Adipose tissue (tissue), 3 donors: ENCODE measurements around the gene SDE2. TPM values are rescaled to one million over a fixed set of nuclear protein-coding genes. Genes with fewer than 3 reads are reported as not detected.
"Not testable (repeated sequence)": the region's sequence is repeated elsewhere in the genome, so short reads cannot be mapped to it uniquely, and the experiment has no call there.

ENCODE experiments used
- H3K27ac ChIP-seq: one replicate; pipeline ENCODE4 v1.5.1; 2013; ENCODE audit warnings: low read depth, low read length
- WGBS, 3 donors: extraction: QIAGEN DNeasy Blood & Tissue Kit; methylation state at CpG; one replicate each; pipeline ENCODE4 v1.1.7; 2013; 5-methylcytosine and 5-hydroxymethylcytosine counted together
- polyA plus RNA-seq, 3 donors: library from polyadenylated mRNA; stranded (reverse); fragments of 200-250 nt; gene quantifications; one replicate each; pipeline ENCODE4 v1.2.3, GENCODE V29; 2013
- donor health status: healthy with polysubstance abuse.
- donor health status: Bipolar disorder and iron deficiency.
- donor health status: healthy.

SDE2 gene
- polyA plus RNA-seq, 3 donors = 5.1 to 13.6 (median 13.0) TPM

DNA sequence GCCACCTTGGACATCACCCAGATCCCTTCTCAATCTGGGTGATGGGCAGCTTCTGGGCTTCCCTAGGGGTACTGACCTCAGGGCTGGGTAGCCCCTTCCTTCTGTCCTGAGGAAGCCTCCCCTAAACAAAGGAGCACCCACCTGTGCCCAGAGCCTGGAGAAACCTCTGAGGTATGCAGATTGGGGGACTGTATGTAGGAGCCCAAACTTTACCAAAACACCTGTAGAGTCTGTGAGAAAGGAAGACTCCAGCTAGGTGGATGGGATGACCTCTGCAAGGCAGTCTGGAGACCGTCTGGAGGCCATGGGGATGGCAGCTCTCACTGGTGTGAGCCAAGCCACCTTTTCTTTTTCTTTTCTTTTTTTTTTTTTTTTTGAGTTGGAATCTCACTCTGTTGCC is 44.4 kb downstream of the SDE2 start:
- H3K27ac ChIP-seq = no peak overlapping the region
- WGBS, 3 donors = 73 to 87% (median 85%) methylated on average over 1 of the region's 1 CpG

DNA sequence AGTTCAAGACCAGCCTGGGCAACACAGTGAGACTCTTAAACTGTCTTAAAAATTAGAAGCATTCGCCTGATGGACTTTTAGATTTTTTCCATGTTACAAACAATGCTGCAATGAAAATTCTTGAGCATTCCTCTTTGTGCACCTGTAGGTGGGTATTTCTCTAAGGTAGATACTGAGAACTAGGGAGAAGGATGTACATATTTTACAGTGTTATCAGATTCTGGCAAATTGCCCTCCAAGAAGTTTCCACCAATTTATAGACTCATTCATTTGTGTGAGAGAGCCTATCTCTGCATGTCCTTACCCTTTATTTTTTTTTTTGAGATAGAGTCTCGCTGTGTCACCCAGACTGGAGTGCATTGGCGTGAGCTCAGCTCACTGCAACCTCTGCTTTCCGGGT is 45.8 kb downstream of the SDE2 start:
- 90 to 94% (median 90%) methylated on average over 4 of the region's 4 CpGs for WGBS, 3 donors
- no peak overlapping the region for H3K27ac ChIP-seq

DNA sequence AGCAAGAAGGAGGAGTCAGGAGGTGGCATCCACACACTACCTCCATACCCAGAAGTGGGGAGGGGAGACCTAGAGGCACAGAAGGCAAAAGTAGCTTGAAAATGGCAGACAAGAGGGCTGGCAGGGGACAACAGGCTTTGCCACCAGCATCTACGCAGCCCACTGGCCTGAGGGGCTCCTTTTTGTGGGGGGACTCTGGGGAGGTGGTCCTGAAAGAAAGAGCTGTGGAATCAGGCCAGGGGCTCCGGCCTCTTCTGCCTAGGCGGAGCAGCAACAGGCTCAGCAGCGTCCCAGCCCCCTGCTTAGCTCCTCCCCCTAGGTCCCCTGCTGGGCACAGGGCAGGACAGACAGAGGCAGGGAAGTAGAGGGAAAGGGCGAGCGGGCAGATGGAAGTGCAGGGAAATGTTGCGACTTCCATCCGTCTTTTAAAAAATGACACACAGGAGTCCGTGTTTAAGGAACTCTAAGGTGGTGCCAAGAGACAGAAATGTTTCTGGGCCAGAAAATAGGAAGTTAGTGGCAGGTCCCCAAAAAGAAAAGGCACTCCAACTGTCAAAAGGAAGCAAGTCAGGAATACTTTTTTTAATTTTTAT is 48.1 kb downstream of the SDE2 start:
- 42 to 62% (median 51%) methylated on average over 9 of the region's 9 CpGs for WGBS, 3 donors
- H3K27ac ChIP-seq = no peak overlapping the region

DNA sequence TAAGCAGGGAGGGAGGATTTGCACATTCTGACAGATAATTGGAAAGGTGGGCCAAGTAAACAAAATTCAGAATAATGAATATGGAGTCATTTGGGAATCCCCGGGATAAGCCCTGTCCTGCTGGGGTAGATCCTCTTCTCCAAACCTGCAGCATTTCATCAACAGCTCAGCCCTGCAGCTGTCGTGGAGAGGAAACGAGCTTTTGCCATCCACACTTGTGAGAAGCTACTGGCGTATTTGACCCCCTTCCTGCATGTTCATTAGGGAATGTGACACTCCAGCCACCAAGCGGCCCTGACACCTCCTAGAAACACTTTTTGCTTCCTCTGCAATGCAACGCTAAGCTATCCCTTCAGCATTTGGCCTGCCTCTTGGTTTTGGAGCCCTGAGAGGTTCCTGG is 50.1 kb downstream of the SDE2 start:
- 53 to 66% (median 60%) methylated on average over 6 of the region's 6 CpGs for whole genome bisulfite sequencing, 3 donors
- H3K27ac ChIP-seq = no peak overlapping the region

DNA sequence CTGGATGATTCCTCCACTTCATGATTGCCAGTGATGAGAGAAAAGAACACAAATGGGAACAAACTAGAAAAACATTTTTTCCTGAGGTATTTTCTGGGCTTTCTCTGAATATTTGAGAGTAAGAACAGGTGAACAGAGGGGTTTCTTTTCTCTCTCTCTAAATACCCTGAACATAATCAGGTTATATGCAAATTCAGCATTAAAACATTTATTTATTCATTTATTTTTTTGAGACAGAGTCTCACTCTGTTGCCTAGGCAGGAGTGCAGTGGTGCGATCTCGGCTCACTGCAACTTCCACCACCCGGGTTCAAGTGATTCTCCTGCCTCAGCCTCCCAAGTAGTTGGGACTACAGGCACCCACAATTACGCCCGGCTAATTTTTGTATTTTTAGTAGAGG is 52.3 kb downstream of the SDE2 start:
- WGBS, 3 donors = 89 to 96% (median 93%) methylated on average over 5 of the region's 5 CpGs
- no peak overlapping the region for H3K27ac ChIP-seq

DNA sequence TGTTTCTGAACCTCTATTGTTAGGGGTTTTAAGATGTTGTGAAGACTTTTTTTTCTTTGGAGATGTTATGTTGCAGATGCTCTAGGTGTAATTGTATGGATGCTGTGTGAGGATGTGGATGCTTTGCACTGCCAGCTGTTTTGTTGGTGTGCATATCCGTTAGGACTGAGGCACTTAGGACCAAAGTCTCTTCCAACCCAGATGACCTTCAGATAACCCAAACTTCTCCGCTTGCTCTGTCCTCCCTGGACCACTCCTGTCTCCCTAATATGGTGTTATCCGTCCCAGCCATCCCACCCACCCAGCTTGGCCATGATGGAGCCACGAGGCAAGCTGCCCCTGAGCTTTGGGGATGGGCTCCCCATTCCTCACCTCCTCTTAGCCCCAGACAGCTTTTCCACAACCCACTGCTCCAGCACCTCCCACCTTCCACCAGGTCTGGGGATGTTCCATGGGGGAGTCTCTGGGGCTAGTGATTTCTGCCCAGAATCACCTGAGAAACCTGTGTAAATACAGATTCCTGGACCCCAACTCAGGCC is 53.0 kb downstream of the SDE2 start:
- WGBS, 3 donors = 65 to 84% (median 77%) methylated on average over 4 of the region's 4 CpGs
- H3K27ac ChIP-seq = no peak overlapping the region

DNA sequence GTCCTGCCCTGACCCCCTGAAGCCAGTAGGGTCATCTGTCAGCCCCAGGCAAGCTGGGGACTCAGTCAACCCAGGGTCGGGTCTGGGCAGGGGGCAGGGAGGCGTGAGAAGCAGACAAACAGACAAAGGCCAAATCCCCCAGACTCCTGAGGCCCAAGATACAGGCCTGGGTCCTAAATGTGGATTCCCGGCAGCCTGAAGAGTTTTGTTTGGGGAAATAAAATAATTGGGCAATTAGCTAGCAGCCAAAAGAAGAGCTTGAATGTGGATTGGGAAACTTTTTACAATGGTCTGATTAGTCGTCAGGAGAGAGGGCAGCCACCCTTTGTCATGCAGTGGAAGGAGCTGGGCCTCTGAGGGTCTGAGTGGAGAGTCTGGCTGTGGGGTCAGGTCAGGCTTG is 53.6 kb downstream of the SDE2 start:
- WGBS, 3 donors = 66 to 85% (median 67%) methylated on average over 4 of the region's 4 CpGs
- no peak overlapping the region for H3K27ac ChIP-seq

DNA sequence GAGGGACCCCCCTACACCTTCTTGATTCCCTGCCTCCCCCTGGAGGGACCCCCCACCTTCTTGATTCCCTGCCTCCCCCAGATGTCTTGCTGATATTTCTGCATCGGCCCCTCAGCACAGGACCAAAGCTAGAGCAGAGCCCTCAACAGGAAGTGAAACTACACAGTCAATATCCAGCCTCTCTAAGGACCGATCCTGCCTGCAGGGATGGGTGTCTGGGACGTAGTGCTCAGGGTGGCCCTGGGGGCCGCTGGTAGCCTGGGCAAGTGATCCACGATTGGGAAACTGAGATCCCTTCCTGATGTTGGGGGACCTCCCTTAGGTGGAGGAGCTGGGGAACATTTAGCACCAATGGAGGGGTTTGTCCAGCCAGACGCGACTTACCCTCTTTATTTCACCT is 54.2 kb downstream of the SDE2 start:
- WGBS, 3 donors = 63 to 77% (median 69%) methylated on average over 7 of the region's 7 CpGs
- H3K27ac ChIP-seq = no peak overlapping the region

DNA sequence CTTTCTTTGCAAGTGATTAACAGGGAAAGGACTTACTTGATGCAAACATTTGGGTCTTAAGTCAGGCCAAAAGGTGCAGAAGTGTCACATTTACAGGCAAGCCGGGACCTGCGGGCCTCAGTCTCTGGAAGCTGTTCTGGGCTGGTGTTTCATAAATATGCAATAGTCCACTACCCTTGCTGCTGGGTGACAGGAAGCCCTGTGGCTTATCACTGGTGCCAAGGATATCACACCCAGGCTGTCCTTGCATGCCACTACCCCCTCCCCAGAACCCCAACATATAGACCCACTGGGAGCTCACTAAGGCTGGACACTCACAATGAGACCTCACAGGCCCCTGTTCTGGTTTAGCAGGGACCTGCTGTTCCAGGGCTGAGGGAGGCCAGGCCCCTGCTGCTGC is 54.8 kb downstream of the SDE2 start:
- WGBS, 3 donors = 72 to 91% (median 73%) methylated on average over 2 of the region's 2 CpGs
- no peak overlapping the region for H3K27ac ChIP-seq

DNA sequence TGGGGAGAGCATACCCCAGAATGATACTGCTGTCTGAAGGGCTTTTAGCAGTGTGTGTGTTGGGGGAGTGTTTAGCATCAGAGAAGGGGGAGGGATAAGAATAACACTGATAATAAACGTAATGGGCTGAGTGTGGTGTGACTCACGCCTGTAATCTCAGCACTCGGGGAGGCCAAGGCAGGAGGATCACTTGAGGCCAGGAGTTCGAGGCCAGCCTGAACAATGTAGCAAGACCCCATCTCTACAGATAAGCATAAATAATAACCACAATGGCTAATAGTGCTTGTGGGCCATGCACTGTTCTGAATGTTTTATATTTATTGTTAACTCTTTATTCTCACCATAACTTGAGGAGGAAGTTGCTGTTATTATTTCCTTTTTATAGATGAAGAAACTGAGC is 55.6 kb downstream of the SDE2 start:
- 88 to 95% (median 90%) methylated on average over 4 of the region's 4 CpGs for WGBS, 3 donors
- no peak overlapping the region for H3K27ac ChIP-seq

DNA sequence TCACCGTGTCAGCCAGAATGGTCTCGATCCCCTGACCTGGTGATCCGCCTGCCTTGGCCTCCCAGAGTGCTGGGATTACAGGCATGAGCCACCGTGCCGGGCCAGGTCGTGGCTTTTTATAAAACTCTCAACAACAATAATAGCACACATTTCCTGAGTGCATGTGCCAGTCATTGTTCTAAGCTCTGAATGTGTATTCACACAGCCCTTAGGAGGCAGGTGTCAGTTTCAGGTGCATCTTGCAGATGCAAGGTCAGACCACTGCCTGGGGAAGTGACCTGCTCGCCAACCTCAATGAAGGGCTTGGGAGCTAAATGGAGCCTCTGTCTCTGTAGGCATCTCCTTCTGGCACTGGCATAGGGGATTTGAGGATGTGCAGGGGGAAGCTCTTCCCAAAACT is 56.6 kb downstream of the SDE2 start:
- 52 to 79% (median 61%) methylated on average over 7 of the region's 7 CpGs for WGBS, 3 donors
- no peak overlapping the region for H3K27ac ChIP-seq

DNA sequence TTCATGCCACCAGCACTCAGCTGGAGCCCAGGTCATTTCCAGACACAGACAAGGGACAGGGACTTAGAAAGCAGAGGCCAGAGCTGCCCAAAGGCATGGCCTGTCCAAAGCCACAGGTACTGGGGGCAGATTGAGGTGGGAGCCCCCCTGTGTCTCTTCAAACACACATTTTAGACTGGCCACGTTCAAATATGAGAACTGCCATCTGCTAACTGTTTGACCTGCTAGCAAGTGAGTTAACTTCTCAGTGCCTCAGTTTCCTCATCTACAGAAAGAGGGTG is 57.3 kb downstream of the SDE2 start:
- WGBS, 3 donors = 35 to 71% (median 44%) methylated on average over 1 of the region's 1 CpG
- H3K27ac ChIP-seq = no peak overlapping the region

DNA sequence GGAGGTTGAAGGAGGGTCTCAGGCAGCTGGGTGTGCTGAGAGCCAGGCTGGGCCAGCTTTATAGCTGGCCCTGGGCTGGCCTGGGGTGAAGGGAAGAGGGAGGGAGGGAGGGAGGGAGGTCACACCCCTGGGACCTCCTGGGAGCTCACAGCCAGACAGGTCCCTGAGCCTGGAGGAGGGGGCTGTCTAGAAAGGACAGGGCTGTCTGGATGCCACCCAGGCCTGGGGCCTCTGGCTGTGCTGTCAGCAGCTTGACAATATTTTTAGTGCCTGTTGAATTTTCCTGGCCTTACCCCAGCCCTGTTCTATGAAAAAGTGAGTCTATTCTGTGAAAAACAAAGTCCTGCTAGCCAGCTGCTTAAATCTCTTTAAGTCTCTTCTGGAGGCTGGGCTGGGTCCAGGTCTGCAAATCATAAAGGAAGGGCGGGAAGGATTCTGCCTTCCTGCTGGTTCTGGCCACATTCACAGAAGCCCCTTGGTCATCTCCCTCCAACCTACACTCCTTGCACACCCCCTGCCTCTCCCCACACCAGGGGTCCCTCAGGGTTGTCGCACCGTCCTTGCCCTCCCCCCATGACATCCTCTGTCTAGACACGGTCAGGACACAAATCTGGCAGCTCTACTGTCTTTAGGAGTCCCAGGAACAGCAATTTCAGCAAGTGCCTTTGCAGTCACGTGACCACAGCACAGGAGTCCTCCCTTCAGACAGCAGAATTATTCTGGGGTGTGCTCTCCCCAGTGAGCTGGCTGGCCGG is 57.8 kb downstream of the SDE2 start, which contains the start of gene LEFTY2:
Gene LEFTY2 (minus strand): TSS at position 34 of the 755 bp plus-strand sequence. CDS start 80 bp downstream, outside the sequence.
- no peak within 1 kb of the TSS for H3K27ac ChIP-seq
- WGBS, 3 donors = 48 to 77% (median 57%) methylated on average over 6 of the region's 6 CpGs

DNA sequence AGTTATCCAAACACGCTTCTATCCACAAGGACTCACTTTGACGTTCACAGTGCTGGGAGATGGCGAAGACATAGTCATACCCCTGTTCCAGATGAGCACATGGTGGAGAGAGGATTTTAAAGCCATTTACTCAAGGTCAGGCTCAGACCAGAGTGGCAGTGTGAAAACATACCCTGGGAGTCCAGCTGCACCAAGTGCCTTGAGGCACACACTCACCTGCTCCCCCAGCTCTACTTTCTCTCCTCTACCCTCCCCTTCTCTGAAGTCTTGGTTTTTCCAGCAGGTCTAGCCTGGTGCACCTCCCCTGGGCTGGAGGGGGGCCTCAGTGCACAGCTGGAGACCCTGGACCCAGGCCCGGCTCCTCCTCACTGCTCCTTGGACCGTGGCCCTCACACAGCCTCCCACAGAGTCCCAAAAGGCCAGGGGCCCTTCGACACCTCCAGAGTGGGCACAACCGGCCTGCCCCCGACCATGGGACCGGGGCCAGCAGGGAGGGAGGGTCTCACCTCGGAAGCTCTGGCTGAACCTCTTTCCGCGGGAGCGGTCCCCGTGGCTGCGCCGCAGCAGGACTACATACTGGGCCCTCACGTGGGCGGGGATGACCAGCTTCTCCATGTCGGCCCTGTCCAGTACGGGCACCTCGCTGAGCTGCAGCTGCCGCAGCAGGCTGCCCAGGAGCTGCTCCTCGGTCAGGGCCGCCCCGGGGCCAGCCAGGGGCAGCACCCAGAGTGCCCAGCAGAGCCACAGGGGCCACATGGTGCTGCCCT is 58.6 kb downstream of the SDE2 start:
- WGBS, 3 donors = 71 to 92% (median 82%) methylated on average over 24 to 25 of the region's 25 CpGs
- H3K27ac ChIP-seq = no peak overlapping the region

DNA sequence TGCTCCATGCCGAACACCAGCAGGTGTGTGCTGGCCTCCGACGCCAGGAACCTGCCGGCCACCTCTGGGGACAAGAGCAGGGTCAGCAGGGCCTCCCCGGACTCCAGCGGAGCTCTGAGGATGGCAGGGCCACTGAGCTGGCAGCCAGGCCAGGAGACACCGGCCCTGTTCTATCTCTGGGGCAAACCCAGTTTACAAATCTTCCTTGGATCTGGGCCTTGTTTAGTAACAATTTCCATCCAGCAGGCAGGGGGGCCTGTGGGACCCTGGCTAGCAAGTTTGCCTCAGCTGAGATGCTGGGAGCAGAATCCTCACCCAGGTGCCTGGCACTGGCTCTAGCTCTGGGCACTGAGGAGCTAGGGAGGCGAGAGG is 59.2 kb downstream of the SDE2 start:
- 64 to 86% (median 81%) methylated on average over 7 to 8 of the region's 8 CpGs for WGBS, 3 donors

DNA sequence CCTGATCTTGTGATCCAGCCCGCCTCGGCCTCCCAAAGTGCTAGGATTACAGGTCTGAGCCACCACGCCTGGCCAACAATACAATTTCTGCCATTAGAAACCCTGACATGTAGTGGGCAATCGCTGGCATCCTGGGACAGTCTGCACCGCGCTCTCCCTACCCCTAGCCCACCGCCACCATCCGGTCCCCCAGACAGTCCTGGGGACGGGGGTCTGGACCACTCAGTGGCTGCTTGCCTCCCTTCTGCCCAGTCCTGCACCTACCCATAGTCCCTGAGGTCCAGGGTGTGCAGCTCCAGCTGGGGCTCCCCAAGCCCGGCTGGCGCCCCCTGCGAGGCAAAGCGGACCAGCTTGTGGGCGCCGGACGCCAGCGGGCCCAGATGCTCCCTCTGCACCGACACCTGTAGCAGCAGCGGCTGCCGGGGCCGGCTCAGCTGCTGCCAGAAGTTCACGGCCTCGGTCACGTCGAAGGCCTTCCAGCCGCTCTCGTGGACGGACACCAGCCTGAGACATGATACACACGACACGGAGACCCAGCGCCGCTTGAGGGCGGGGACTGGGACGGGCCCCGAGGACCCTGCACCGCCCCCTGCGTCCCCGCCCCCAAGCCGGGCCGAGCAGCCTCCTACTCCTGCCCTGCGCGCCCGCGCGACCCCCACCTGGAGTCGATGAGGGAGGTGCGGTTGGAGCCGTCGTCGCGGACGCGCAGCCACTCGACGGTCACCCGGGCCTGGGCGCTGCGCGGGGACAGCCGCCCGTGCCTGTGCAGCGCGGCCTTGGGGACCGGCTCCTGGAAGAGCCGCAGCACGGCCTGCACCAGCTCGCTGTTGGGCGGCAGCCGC is 59.8 kb downstream of the SDE2 start:
- WGBS, 3 donors = 49 to 59% (median 54%) methylated on average over 24 to 62 of the region's 69 CpGs
- H3K27ac ChIP-seq = not testable (repeated sequence)

More for the DNA sequence above, 59.2 kb downstream of the SDE2 start:
- not testable (repeated sequence) for H3K27ac ChIP-seq

DNA sequence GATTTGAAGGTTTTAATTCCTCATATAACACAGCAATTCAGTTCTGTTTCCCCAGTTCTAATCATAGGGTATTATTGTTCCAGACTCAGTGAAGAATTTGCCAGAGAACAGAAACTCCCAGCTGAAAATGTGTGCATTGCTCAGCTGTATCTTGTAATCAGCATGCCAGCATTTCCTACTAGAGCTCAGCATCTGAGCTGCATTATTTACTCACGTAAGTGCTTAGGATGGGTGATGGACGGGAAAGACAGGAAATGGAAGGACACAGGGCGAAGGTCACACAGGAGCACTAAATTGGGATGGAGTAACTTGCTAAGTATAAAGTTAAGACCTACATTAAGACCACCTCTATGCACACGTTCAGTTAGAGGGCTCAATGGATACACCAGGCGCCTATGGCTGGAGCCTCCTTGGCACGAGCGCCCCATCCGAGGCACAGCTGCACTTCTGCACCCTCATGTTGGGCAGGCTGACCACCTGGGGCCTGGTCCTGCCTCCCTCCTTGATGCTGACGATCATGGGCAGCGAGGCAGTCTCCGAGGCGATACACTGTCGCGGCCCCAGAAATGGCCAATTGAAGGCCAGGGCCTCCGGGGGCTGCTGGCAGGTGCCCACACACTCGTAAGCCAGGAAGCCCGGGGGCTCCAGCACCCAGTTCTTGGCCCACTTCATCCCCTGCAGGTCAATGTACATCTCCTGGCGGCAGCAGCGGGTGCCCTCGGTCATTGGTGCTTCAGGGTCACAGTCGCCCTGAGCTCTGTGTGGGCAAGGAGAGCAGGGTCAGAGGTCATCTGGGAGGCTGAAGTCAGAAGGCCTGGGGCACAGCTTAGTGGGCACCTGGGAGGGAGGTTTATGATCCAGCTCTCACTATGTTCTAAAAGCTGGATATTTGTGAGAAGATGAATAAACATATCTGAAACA is 61.8 kb downstream of the SDE2 start:
- H3K27ac ChIP-seq = no peak overlapping the region
- WGBS, 3 donors = 92 to 96% (median 93%) methylated on average over 21 of the region's 21 CpGs

DNA sequence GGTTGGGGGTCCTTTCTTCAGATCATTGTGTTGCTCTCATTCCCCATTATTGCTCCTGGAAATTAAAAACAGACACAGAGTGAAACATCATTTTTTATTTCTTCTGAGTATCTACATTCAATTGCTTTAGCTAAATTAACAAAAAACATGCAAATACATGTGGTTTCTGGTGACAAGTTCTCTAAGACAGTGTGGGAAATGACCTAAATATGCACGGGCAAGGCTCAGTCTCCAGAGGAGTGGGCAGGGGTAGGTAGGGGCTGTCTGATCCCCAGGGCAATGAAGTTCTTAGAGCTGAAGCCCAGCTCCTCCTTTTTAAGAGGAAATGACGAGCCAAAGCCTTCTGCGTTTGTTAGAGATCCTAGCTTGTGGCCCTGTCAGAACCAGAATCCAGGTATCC is 62.6 kb downstream of the SDE2 start:
- WGBS, 3 donors = 67 to 73% (median 72%) methylated on average over 3 of the region's 3 CpGs
- H3K27ac ChIP-seq = no peak overlapping the region
